ENCODE results near the gene GPX7. TPM values are rescaled to one million over a fixed set of nuclear protein-coding genes. Genes with fewer than 3 reads are reported as not detected.
"Not testable (repeated sequence)": the region's sequence is repeated elsewhere in the genome, so short reads cannot be mapped to it uniquely, and the experiment has no call there.

GPX7 gene
- total RNA-seq (2014; rRNA removed; shearing (Covaris generic)) = 0.07 TPM in 1 of 2 replicates, not detected in the other
- not detected in 2 replicates for polyA plus RNA-seq (2014; cell fraction: nucleus; rRNA removed)

DNA sequence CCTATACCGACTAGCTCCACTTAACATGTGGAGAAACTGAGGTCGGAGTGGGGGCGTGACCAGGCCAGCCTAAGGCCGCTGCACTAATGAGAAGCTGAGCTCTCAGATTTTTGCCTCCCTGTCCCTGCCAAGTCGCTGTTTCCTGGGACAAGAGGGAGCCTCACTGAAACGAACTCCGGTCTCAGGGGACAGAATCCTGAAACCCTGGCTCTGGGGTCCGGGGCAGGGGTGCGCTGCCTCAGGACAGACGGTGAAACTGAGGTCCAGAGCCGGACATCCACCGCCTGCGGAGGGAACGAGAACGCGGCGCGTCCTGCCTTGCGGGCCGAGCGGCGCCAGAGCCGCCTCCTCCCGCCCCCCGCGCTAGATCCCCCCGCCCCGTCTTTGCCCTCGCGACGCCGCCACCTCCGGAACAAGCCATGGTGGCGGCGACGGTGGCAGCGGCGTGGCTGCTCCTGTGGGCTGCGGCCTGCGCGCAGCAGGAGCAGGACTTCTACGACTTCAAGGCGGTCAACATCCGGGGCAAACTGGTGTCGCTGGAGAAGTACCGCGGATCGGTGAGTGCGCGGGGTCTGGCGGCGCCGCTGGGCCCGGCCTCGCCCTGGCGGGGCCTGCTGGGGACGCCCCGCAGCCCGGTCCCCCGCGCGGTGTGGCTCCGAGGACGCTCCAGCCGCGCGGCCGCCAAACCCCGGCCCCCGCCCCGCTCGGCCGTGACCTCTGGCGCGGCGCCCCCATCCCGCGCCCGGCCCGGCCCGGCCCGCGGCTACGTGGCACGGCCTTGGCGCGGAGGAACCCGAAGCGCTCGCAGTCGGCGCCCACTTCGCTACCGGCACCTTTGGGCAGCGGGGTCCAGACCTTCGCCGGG lies at the start of gene GPX7:
GPX7 (plus strand) TSS at position 381 of the 865 bp plus-strand sequence; CDS start at position 420, 39 bp downstream.
- DNase-seq (ENCODE audit: extremely low read depth, low read depth) = no peak

GRCh38 chr1:52552505-52553361 lies 49.4 kb upstream of the GPX7 start, which contains the start of gene TUT4:
Gene TUT4, minus strand, starts transcription at chr1:52553092. Its CDS starts 26,812 bp downstream, at chr1:52526280.
- peak; percentile 58 for DNase-seq (ENCODE audit: extremely low read depth, low read depth)

- DNase-seq (ENCODE audit: extremely low read depth, low read depth) = peak; percentile 48
These were observed 48.6 kb upstream of the GPX7 start for GRCh38 chr1:52553362-52554266.

DNA sequence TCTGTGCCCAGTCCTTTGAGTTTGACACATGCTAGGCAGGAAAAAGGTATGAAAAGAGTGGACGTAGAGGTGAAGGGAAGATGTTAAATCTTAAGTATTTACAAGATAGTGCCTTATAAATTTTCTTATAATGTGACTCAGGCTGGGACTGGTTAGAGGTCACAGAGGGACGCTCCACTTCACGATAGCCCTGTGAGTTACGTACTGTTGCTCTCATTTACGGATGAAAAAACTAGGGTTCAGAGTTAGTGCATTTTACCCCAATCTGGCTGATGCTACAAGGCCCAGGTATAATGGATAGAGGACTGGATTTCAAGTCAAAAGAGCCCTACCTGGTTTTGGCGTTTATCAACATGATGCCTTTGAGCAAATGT lies 47.9 kb upstream of the GPX7 start:
- DNase-seq (ENCODE audit: extremely low read depth, low read depth) = no peak

GRCh38 chr1:52554756-52555155 lies 47.4 kb upstream of the GPX7 start:
- no peak for DNase-seq (ENCODE audit: extremely low read depth, low read depth)

DNA sequence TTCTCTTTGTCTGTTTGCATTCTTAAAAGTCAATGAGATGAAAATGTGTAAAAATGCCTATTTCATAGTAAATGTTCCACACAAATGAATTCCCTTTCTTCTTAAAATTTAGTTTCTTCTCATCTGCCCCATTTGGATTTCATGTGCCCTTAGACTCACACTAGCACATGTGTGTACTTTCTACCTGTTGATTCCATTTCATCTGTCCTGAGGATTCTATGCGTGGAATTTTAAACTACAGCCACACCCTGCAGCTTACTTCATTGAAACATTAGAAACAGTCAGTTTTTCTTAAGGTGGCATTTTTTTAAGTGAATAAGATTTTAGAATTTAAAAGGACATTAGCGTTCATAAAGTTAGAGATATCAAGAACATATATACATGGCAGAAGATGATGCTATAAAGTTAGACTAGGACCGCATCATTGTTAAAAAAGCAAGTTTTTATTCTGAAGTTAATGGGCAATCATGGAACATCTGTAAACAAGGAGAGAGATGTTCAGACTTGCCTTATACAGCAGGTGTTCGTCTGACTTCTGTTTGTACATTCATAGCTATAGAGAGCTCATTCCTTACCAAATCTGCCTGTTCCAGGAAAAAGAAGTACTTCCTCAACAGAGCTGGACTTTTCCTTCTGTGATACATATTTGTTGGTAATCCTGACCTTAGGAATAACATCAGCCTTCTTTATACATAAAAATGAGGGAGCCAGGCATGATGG lies 45.4 kb upstream of the GPX7 start:
- no peak for DNase-seq (ENCODE audit: extremely low read depth, low read depth)

DNA sequence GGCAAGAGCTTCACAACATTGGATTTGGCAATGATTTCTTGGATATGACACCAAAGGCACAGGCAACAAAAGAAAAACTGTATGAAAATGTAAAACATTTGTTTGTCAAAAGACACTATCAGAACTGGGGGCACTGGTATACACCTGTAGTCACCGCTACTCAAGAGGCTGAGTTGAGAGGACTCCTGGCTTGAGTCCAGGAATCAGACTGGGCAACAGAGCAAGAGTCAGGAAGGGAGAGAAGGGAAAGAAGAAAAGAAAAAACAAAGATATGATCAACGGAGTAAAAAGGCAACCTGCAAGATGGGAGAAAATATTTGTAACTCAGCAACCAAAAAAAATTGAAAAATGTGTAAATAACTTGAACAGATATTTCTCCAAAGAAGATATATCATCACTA lies 43.2 kb upstream of the GPX7 start:
- no peak for DNase-seq (ENCODE audit: extremely low read depth, low read depth)

DNA sequence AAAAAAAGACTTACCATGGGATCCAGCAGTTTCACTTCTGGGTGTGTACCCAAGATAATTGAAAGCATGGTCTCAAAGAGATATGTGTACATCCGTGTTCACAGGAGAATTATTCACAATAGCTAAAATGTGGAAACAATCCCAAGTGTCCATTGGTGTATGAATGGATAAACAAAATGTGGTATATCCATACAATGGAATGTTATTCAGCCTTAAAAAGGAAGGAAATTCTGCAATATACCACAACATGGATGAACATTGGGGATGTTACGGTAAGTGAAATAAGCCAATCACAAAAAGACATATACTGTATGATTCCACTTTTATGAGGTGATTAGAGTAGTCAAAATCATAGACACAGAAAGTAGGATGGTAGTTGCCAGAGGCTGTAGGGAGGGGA lies 42.3 kb upstream of the GPX7 start:
- DNase-seq (ENCODE audit: extremely low read depth, low read depth) = no peak

- DNase-seq (ENCODE audit: extremely low read depth, low read depth) = no peak
These were observed 39.4 kb upstream of the GPX7 start for GRCh38 chr1:52562766-52563165.

GRCh38 chr1:52567943-52568342 lies 34.2 kb upstream of the GPX7 start:
- no peak for DNase-seq (ENCODE audit: extremely low read depth, low read depth)

DNA sequence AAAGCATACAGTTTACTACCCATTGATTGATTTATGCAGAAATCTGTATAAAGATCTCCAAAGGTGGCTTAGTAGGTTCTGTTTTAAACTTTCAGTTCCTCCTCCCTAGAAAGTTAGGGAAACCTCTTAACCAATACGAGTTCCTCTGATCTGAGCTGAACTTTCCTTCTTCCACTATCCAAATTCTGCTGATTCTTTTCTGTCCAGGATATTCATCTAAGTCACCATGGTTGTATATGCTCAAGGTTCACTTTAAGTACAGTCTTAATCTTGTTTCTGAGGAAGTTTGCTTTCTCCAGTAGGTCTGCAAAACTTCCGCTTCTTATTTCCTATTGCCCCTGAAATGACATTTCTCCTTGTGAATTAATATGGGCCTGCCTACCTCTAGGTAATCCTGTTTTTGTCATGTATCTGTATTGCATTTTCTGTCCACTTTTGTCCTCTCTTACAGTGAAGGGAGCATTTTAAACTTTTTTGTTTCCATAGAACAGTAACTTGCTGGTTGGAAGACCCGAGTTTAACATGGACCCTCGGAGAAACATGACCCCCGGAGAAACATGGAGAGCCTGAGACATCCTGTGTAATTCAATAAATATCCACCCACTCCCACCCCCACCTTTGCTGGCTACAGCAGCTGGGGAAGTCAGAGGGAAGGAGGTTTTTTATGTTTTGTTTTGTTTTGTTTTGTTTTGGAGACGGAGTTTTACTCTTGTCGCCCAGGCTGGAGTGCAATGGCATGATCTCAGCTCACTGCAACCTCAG lies 32.5 kb upstream of the GPX7 start:
- DNase-seq (ENCODE audit: extremely low read depth, low read depth) = no peak

DNA sequence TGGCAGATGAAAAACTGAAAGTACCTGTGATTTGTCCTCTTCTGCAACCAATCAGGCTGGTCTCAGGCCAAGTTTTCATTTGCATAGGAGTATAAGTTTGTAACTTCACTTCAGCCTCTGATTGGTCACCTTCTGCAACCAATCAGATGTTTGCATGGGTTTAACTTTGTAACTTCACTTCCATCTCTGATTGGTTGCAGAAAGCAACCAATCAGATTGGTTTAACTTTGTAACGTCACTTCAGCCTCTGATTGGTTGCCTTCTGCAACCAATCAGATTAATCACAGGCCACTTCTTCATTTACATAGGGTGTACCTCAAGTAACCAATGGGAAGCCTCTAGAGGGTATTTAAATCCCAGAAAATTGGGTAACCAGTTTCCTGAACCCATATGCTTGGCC lies 30.4 kb upstream of the GPX7 start:
- peak; percentile 36 for DNase-seq (ENCODE audit: extremely low read depth, low read depth)

DNA sequence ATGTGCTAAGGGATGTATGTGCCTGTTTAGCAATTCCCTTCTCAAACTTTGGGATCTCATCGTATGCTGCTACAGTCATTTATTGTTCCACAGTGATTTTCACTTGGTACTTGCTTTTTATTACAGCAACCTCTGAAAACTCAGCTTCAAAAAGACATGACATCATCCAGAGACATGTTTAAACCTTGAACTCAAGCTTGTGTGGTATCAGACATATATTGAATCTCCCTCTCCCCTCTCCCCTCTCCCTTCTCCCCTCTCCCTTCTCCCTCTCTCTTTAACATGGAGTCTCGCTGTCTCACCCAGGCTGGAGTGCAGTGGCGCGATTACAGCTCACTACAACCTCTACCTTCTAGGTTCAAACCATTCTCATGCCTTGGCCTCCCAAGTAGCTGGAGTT lies 29.8 kb upstream of the GPX7 start:
- DNase-seq (ENCODE audit: extremely low read depth, low read depth) = no peak

GRCh38 chr1:52574594-52574993 lies 27.6 kb upstream of the GPX7 start:
- DNase-seq (ENCODE audit: extremely low read depth, low read depth) = no peak

- no peak for DNase-seq (ENCODE audit: extremely low read depth, low read depth)
These were observed 26.1 kb upstream of the GPX7 start for GRCh38 chr1:52576074-52576473.

- not testable (repeated sequence) for DNase-seq (ENCODE audit: extremely low read depth, low read depth)
These were observed 24.1 kb upstream of the GPX7 start for GRCh38 chr1:52578066-52578465.

- no peak for DNase-seq (ENCODE audit: extremely low read depth, low read depth)
These were observed 22.8 kb upstream of the GPX7 start for GRCh38 chr1:52579415-52579814.

DNA sequence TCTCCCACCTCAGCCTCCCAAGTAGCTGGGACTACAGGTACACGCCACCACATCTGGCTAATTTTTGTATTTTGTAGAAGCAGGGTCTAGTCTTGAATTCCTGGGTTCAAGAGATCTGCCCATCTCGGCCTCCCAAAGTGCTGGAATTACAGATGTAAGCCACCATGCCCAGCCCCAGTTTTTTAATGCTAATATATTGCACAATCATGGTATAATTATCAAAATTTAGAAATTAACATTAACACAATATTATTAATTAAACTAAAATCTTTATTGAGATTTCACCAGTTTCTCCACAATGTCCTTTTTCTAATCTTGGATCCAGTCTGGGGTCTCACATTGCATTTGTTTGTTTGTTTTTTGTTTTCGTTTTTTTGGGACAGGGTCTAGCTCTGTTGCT lies 21.9 kb upstream of the GPX7 start:
- no peak for DNase-seq (ENCODE audit: extremely low read depth, low read depth)

GRCh38 chr1:52582116-52582696 lies 20.0 kb upstream of the GPX7 start:
- DNase-seq (ENCODE audit: extremely low read depth, low read depth) = no peak

All from NCI-H460 (cell line).